DND-41 (cell line): ENCODE data around the gene TEP1.

ENCODE experiments used
- ATAC-seq: fragments of 200-7000 bp; cut with Tn5 transposase; 3 replicates; pipeline ENCODE4 v1.9.1; 2021; ENCODE audit warnings: low read depth; ENCODE audit not compliant: insufficient read depth
- DNase-seq: peaks from one replicate; pipeline ENCODE4 v3.0.0-alpha.2; 2020
- H2AFZ ChIP-seq: 2 replicates; pipeline ENCODE4 v1.6.0; 2012; ENCODE audit warnings: low read depth, low read length
- H3K27ac ChIP-seq: 2 replicates; pipeline ENCODE4 v1.5.1; 2012; ENCODE audit warnings: low read length, inconsistent platforms
- H3K27me3 ChIP-seq: fragments of 200-600 bp; sonication (generic); 2 replicates; pipeline ENCODE4 v1.6.0; 2012; ENCODE audit warnings: low read length, mild to moderate bottlenecking, inconsistent platforms; ENCODE audit not compliant: insufficient read depth, poor library complexity
- H3K36me3 ChIP-seq: 2 replicates; pipeline ENCODE4 v1.5.1; 2012; ENCODE audit warnings: low read length, inconsistent platforms; ENCODE audit not compliant: insufficient read depth
- H3K4me1 ChIP-seq: 2 replicates; pipeline ENCODE4 v1.5.1; 2012; ENCODE audit warnings: mild to moderate bottlenecking, low read length; ENCODE audit not compliant: insufficient read depth
- H3K4me2 ChIP-seq: 2 replicates; pipeline ENCODE4 v1.6.0; 2012; ENCODE audit warnings: mild to moderate bottlenecking, moderate library complexity, low read length, inconsistent platforms; ENCODE audit not compliant: insufficient read depth
- H3K4me3 ChIP-seq, 2 experiments: fragments of 200-600 bp in 1 of 2; shearing (Covaris generic) in 1 of 2; 2 replicates each; pipeline ENCODE4 v1.5.1; 2012 to 2016; ENCODE audit warnings: inconsistent platforms in 2 of 2, low read length in 2 of 2, mild to moderate bottlenecking in 2 of 2, low read depth in 1 of 2, moderate library complexity in 1 of 2
- H3K79me2 ChIP-seq: 2 replicates; pipeline ENCODE4 v1.6.0; 2012; ENCODE audit warnings: low read length, inconsistent platforms; ENCODE audit not compliant: insufficient read depth
- H3K9ac ChIP-seq: 2 replicates; pipeline ENCODE4 v1.6.0; 2012; ENCODE audit warnings: low read depth, mild to moderate bottlenecking, inconsistent platforms, low read length, moderate library complexity
- H3K9me3 ChIP-seq: 2 replicates; pipeline ENCODE4 v1.5.1; 2012; ENCODE audit warnings: low read length, moderate library complexity, mild to moderate bottlenecking, inconsistent platforms; ENCODE audit not compliant: insufficient read depth, severe bottlenecking
- H4K20me1 ChIP-seq: 2 replicates; pipeline ENCODE4 v1.6.0; 2012; ENCODE audit warnings: low read length; ENCODE audit not compliant: insufficient read depth
- EZH2 ChIP-seq: IDR thresholded peaks from 3 replicates; pipeline ENCODE4 v1.6.1; 2012; ENCODE audit warnings: borderline replicate concordance, low read depth, mild to moderate bottlenecking, moderate library complexity, low read length, inconsistent platforms; ENCODE audit not compliant: severe bottlenecking
- TF ChIP-seq, protein P1 (sequence below): IDR thresholded peaks from 2 replicates; pipeline ENCODE4 v1.5.1; 2012; ENCODE audit warnings: borderline replicate concordance, low read length, moderate library complexity, mild to moderate bottlenecking; ENCODE audit not compliant: poor library complexity, severe bottlenecking; ENCODE audit errors: extremely low read depth

The TEP1 gene

DNA sequence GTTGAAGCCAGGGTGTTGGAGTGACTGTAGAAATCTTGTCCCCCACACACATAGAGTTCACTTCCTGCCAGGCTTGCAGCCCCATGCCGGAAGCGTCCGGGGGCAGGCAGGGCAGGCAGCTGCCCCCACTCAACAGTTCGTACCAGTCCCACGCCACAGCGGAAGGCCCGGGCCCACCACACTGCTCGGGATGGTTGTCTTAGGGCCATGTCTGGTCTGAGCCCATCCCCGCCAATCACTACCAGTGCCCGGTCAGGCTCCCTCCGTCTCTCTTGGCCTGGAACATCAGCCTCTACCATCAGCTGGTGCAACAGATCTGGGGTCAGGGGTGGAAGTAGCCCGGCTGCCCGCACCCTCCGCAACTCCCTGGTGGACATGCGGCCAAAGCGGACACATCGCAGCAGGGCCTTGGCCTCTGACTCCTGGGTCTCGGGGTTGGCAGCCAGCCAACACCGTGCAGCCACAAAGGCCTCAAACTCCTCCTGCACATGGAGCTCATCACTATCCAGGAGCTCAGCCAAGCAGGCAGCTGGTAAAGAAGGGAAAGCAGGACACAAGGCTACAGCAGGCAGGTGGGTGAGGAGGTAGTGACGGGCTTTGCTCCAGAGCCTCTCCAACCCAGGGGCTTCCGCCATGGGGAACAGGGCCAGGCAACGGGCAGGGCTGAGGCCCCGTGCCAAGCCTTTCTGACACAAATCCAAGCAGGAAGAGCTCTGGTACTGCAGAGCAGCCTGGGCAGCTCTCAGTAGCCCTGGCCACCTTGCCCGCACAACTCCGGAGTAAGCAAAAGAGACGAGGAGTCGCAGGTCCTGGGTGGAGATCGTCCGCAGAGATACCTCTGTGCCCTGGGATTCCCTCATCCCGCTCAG lies 16.7 kb upstream of the TEP1 start:
- no peaks in the 10 kb centered on the region for H3K27me3 ChIP-seq
- no peaks in the 10 kb centered on the region for H3K9me3 ChIP-seq
- ATAC-seq (no peak), DNase-seq (no peak)
- peaks cover 16% of the 10 kb centered on the region for H3K4me1 ChIP-seq
- H3K9ac ChIP-seq, result no peak overlapping the region
- H4K20me1 ChIP-seq, result no peaks in the 10 kb centered on the region
- TF ChIP-seq, protein P1, sequence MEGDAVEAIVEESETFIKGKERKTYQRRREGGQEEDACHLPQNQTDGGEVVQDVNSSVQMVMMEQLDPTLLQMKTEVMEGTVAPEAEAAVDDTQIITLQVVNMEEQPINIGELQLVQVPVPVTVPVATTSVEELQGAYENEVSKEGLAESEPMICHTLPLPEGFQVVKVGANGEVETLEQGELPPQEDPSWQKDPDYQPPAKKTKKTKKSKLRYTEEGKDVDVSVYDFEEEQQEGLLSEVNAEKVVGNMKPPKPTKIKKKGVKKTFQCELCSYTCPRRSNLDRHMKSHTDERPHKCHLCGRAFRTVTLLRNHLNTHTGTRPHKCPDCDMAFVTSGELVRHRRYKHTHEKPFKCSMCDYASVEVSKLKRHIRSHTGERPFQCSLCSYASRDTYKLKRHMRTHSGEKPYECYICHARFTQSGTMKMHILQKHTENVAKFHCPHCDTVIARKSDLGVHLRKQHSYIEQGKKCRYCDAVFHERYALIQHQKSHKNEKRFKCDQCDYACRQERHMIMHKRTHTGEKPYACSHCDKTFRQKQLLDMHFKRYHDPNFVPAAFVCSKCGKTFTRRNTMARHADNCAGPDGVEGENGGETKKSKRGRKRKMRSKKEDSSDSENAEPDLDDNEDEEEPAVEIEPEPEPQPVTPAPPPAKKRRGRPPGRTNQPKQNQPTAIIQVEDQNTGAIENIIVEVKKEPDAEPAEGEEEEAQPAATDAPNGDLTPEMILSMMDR, result no peak
- TF ChIP-seq EZH2, result no peak
- H3K36me3 ChIP-seq, result no peaks in the 10 kb centered on the region
- H3K4me3 ChIP-seq, result no peak overlapping the region
- no peak overlapping the region for H3K4me2 ChIP-seq
- H3K79me2 ChIP-seq, result no peaks in the 10 kb centered on the region
- no peak overlapping the region for H3K27ac ChIP-seq
- no peak overlapping the region for H2AFZ ChIP-seq

DNA sequence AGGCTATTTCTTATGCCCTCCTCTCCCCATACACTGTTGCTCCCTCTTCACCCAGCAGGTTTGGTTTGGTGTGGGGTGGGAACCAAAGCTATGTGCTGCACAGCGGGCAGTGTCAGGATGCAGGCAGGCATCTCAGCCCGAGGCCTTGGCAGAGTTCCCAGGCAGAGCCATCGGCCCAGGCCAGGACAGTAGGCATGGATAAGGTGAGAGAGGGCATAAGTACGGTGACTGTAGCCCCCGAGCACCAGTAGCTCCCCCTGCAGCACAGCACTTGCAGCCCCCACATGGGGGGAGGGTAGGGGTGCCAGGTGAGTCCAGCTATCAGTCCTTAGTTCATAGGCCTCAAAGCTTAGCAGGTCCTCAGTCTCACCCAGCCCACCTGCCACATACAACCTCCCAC lies 15.5 kb upstream of the TEP1 start:
- ATAC-seq (no peak), DNase-seq (no peak)
- no peaks in the 10 kb centered on the region for H3K79me2 ChIP-seq
- H3K9me3 ChIP-seq, result no peaks in the 10 kb centered on the region
- H3K36me3 ChIP-seq, result no peaks in the 10 kb centered on the region
- H3K4me1 ChIP-seq, result peaks cover 16% of the 10 kb centered on the region
- H3K27me3 ChIP-seq, result no peaks in the 10 kb centered on the region
- no peak overlapping the region; the same call in 1 of the 2 replicates for H2AFZ ChIP-seq
- TF ChIP-seq EZH2, result no peak
- TF ChIP-seq, protein P1, result no peak
- H3K27ac ChIP-seq, result no peak overlapping the region
- no peak overlapping the region for H3K4me2 ChIP-seq
- H3K9ac ChIP-seq, result no peak overlapping the region
- H3K4me3 ChIP-seq, result no peak overlapping the region
- H4K20me1 ChIP-seq, result no peaks in the 10 kb centered on the region

DNA sequence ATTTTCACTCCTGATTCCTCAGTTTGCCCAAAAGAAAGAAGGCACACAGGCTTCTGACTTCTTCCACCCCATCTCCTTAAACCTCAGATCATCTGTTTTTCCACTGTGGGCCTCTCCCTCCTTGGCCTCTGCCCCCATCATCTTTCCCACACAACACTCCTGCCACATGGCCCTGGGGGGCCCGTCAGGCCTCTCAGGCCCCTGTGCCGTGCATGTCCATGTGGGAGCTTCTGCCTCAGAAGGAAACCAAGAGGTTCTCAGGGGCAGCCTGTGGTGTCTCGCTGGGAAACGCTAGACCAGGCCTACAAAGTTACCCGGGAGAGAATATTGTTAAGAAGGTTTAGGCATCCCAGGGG lies 14.7 kb upstream of the TEP1 start:
- H3K9ac ChIP-seq, result peak overlapping the region; percentile 34
- no peak overlapping the region for H3K4me3 ChIP-seq
- H3K4me1 ChIP-seq, result peaks cover 16% of the 10 kb centered on the region
- no peak for DNase-seq
- peak overlapping the region; percentile 39 for H3K4me2 ChIP-seq
- H3K27me3 ChIP-seq, result no peaks in the 10 kb centered on the region
- H2AFZ ChIP-seq, result peak overlapping the region; percentile 61; the same call in 1 of the 2 replicates
- no peaks in the 10 kb centered on the region for H3K79me2 ChIP-seq
- peak overlapping the region; percentile 74 for H3K27ac ChIP-seq
- no peaks in the 10 kb centered on the region for H3K36me3 ChIP-seq
- TF ChIP-seq, protein P1, result no peak
- TF ChIP-seq EZH2, result no peak
- no peaks in the 10 kb centered on the region for H3K9me3 ChIP-seq
- peak; percentile 30; the same call in 2 of the 3 replicates for ATAC-seq
- no peaks in the 10 kb centered on the region for H4K20me1 ChIP-seq
